NCI-H146 treated with DMSO at 0.1 percent for 48 hours (cell line): Measurements from ENCODE around the gene IL6.
"Not testable (repeated sequence)": the region's sequence is repeated elsewhere in the genome, so short reads cannot be mapped to it uniquely, and the experiment has no call there.

ENCODE experiments used
- DNase-seq: peaks from one replicate; lab custom pipeline; 2025; ENCODE audit not compliant: unreplicated experiment; lab: John Stamatoyannopoulos, UW

Gene IL6

DNA sequence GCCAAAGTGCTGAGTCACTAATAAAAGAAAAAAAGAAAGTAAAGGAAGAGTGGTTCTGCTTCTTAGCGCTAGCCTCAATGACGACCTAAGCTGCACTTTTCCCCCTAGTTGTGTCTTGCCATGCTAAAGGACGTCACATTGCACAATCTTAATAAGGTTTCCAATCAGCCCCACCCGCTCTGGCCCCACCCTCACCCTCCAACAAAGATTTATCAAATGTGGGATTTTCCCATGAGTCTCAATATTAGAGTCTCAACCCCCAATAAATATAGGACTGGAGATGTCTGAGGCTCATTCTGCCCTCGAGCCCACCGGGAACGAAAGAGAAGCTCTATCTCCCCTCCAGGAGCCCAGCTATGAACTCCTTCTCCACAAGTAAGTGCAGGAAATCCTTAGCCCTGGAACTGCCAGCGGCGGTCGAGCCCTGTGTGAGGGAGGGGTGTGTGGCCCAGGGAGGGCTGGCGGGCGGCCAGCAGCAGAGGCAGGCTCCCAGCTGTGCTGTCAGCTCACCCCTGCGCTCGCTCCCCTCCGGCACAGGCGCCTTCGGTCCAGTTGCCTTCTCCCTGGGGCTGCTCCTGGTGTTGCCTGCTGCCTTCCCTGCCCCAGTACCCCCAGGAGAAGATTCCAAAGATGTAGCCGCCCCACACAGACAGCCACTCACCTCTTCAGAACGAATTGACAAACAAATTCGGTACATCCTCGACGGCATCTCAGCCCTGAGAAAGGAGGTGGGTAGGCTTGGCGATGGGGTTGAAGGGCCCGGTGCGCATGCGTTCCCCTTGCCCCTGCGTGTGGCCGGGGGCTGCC is at the start of gene IL6:
Gene IL6, plus strand, starts transcription at position 294 of the 807 bp plus-strand sequence. Its CDS starts 63 bp downstream, at position 357.
- DNase-seq: peak; percentile 62

GRCh38 chr7:22677263-22677662 is 49.7 kb upstream of the IL6 start:
- DNase-seq: not testable (repeated sequence)

DNA sequence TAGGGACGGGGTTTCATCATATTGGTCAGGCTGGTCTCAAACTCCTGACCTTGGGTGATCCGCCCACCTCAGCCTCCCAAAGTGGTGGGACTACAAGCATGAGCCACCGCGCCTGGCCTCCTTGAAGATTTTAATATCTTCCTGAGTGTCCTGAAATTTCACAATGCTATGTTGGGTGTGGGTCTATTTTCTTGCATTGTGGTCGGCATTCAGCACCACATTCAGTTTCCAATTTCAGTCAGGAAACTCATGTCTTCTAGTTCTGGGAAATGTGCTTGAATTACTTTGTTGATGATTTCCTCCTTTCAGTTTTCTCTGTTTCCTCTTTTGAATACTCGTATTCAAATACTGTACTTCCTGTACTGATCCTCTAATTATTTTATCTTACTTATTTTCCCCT is 49.3 kb upstream of the IL6 start:
- DNase-seq: no peak

DNA sequence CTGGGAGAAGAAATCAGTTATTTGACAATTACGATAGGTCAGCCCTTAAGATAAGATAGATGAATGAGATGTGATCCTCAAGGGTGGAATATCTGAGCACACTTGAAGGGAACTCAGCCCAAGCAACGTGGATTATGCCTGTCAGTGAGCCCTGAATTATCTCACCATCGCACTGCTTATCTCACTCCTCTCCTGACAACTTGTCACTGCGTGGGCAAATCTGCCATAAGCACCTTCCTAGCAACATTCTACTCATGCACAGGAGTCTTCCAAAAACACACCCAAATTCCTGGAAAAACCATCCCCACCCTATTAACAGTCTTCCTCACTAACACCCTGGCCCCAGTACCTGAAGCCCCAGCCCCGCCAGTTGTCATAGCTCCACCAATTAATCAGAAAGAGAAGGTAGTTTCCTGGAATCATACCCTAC is 46.5 kb upstream of the IL6 start:
- no peak for DNase-seq

DNA sequence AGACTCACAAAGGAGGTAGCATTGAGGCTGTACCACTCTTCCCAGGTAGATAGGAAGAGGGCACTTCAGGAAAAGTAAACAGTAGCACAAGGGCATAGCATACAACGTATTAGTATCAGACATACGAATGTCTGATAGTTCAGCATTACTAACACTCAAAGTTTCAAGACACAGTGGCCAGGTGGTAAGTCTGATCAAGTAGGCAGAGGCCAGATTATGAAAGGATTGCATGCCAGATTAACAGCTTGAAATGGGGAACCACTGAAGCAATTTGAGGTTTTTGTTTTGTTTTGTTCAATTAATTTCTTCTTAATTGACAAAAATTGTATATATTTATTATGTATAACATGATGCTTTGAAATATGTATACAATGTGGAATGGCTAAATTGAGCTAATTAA is 45.7 kb upstream of the IL6 start:
- DNase-seq: no peak

GRCh38 chr7:22681852-22682657 is 44.9 kb upstream of the IL6 start:
- DNase-seq: no peak

DNA sequence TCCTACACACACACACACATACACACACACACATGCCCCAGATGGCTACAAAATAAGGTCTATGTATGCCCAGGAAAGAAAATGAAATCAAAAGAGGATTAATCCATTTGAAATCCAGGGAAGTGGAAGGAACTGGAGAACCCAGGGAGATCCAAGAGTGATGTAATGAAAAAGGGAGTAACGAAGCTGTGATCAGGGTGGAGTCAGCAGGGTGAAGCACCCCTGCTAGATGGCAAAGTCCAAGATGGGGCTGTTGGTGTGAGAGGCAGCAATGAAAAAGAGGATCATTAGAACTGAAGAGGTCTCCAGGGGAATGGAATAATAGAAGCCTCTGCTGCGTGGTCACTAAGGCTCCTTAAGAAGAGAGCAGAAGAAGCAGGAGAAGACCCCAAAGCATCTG is 43.6 kb upstream of the IL6 start:
- DNase-seq: no peak

DNA sequence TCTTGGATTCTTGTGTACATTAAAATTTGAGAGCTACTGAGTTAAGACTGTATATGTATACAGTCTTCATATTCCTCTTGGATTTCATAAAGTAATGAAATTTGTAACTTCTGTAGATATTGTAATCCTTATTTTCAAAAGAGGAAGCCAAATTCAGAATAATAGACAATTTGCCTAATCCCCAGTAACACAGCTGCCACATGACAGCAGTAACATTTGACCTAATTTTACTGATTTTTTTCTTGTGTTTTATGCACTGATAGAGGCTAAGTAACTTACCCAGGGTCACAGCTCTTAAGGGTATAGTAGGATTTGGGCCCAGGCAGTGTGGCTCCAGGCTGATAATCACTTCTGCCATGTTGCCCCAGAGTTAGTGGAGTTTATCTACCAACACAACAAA is 40.4 kb upstream of the IL6 start:
- no peak for DNase-seq

- DNase-seq: no peak
These were observed 38.9 kb upstream of the IL6 start for GRCh38 chr7:22688084-22688483.

DNA sequence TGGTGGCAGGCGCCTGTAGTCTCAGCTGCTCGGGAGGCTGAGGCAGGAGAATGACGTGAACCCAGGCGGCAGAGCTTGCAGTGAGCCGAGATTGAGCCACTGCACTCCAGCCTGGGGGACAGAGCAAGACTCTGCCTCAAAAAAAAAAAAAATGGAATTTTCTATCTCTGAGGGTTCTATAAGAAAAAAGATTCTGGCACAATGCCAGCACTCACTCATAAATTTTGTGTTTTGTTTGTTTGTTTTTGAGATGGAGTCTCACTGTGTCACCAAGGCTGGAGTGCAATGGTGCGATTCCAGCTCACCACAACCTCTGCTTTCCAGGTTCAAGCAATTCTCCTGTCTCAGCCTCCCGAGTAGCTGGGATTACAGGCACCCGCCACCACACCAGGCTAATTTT is 38.1 kb upstream of the IL6 start:
- not testable (repeated sequence) for DNase-seq

DNA sequence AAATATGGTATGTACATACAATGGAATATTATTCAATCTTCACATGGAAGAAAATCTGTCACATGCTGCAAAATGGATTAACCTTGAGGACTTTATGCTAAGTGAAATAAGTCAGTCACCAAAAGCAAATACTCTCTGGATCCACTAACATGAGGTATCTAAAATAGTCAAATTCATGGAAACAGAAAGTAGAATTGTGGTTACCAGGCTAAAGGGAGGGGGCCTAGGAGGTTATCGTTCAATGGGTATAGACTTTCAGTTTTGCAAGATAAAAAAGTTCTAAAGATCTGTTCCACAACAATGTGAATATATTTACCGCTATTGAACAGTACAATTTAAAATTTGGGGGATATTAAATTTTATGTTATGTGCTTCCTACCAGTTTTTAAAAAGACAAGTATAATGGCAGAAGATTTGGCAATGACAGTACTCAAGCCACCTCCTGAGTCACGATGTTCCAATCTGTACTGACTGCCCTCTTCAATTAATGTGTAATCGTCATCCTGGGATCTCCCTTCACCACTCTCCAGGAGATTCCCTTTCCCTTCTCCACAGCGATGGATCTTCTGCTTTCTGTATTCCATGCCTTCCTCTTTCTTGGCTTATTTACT is 32.3 kb upstream of the IL6 start:
- DNase-seq: no peak

DNA sequence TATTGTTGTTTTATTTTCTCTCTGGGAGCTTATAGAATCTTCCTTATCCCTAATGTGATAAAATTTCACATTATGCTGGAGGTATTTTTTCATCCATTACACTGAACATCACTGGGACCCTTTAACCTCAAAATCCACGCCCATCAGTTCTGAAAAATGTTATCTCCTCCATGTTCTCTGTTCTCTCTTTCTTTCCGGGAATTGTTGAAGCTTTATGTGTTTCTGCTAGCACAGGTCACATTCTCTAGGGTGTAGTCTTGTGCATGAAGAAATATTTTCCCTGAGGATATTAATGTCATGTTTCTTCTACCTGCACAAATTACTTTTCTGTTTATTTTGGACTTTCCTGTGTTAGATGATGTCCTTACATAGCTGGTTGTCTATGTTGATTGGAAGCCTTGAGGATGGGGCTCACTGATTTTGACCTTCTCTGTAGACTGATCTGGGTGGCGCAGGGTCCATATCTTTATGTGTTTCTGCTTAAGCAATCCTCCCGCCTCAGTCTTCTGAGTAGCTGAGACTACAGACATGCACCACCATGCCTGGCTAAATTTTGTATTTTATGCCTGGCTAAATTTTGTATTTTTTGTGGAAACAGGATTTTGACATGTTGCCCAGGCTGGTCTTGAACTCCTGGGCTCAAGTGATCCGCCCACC is 31.4 kb upstream of the IL6 start:
- no peak for DNase-seq

- DNase-seq: no peak
These were observed 30.3 kb upstream of the IL6 start for GRCh38 chr7:22696541-22697228.

- DNase-seq: no peak
These were observed 29.6 kb upstream of the IL6 start for GRCh38 chr7:22697322-22697859.

DNA sequence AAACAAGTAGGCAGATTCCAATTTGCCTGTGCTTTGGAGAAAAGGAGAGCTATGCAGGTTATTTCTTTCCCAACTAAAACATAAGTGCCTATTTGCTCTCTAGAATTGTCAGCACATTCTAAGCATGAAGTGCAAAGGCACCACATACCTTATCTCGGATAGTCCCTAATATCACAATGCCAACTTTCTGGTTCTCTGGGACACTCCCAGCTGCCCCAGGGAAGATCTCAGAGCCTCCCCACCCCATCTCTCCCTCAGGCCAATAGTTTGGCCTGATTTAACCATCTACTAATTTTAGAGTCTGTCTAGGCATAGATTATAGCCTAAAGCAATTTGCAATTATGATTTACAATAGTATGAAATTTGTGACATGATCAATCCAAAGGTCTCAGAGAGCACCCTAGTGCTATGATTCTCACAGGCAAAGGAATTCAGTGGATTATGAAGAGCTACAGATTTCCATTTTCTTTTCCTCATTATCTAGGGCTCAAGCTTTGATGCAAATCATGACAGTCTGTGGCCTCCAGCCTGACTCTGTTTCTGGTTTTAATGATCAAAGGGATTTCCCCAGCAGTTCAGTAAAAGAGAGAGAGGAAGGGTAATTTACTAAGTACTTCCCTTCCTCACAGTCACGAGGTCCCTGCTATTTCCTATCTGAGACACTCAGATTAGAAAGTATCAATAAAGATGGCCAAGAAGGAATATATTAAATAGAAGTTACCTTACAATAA is 29.0 kb upstream of the IL6 start:
- DNase-seq: no peak

DNA sequence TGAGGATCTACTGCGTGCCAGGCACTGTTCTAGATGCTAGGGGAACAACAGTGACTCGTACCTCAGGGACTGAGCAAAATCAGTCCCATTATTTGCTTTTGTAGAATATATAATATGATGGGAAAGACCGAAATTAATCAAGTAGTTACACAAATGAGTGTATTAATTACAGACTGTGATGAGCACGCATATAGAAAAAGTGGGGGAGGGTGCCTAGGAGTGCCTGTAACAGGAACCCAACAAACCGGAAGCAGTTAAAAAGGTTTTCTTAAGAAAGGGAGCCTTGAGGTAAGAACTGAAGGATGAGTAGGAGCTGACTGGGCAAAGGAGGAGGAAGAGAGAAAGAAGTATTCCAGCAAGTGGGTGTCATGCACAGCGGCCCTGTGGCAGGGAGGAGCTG is 28.2 kb upstream of the IL6 start:
- DNase-seq: no peak

DNA sequence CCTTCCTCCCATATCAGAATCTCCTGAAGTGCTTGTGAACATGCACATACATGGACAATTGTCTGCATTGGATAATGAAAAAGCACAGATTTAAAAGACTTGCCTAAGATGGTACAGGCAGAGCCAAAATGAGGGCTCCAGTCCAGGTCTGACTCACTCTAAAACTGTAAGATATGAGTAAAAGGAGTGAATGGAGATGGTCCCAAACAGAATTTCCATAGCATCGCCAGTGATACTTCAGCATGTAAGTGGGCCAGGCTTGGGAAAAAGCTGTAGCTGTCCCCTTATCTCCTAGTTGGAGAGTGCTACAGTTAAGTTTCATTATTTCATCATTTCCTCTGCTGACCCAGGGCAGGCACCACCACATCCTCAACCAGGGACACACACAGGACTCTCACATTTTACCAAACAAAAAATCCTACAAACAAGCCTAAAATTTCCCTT is 26.4 kb upstream of the IL6 start:
- DNase-seq: no peak

- DNase-seq: no peak
These were observed 24.5 kb upstream of the IL6 start for GRCh38 chr7:22702516-22702915.

DNA sequence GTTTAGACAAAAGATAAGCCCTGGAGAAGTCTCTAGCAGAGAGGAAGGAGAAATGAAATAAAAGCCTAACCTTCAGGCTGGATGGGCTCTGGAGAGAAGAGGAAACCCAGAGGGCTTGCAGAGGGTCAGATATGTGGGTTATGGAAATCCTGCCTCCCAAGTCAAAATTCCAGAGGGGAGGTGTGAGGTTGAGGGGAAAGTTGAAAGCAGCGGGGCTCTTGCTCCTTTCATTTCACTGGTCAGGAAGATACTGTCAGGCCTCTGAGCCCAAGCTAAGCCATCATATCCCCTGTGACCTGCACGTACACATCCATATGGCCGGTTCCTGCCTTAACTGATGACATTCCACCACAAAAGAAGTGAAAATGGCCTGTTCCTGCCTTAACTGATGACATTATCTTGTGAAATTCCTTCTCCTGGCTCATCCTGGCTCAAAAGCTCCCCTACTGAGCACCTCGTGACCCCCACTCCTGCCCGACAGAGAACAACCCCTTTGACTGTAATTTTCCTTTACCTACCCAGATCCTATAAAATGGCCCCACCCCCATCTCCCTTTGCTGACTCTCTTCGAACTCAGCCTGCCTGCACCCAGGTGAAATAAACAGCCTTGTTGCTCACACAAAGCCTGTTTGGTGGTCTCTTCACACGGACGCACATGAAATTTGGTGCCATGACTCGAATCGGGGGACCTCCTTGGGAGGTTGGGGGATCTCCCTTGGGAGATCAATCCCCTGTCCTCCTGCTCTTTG is 23.7 kb upstream of the IL6 start:
- not testable (repeated sequence) for DNase-seq
